ENCODE data around the gene LYRM4.

The LYRM4 gene

GRCh38 chr6:5174756-5175549, 85.8 kb downstream of the LYRM4 start:
- peak in 1 of 2 donors; percentile 26 for DNase-seq (ENCODE audit: low read depth in 2 of 2)

GRCh38 chr6:5174244-5174643, 86.5 kb downstream of the LYRM4 start:
- peak; percentile 18 to 23 for DNase-seq (ENCODE audit: low read depth in 2 of 2)

DNA sequence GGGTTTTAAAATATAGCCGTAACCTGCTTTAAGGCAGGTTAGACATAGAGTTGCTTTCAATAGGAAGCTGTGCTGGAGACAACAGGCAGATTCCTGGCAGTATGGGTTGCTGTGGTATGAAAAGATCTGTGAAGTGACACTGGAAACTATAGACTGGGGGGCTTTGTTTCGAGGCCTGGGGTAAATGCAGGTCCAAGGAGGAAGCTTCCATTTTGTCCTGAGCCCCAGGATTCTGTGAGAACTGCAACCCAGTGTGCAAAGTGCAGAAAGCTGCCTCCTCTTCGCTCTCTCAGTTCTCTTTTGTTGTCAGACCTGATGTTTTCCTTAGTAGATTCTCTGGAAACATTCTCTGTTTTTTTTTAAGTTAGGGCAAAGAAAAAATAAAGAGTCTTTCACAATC, 86.9 kb downstream of the LYRM4 start:
- DNase-seq (ENCODE audit: low read depth in 2 of 2), result no peak

DNA sequence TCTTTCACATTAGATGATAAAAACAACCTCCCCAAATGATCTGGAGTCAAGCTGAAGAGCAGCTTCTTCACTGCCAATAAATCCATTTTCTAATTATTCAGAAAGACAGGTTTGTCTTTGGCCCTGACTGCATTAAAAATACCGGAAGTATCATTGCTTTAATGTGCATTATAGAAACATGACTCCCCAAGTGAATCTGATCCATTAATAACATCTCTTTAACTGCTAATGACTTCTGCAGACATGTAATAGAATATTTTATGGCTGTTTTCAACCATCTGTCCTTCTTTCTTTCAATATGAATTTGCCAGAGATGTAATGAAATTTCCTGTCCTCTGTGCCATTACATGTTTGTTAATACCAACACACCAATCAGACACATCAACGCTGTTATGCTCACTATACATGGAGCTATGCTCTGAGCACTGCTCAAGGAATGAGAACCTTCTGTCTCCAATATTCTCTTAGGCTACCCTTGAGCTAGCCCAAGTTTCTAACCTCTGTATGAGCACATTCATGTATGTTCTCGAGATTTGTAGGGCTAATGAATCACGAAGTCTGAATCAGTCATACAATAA, 87.8 kb downstream of the LYRM4 start:
- DNase-seq (ENCODE audit: low read depth in 2 of 2), result no peak

GRCh38 chr6:5172041-5172653, 88.6 kb downstream of the LYRM4 start:
- DNase-seq (ENCODE audit: low read depth in 2 of 2), result no peak

DNA sequence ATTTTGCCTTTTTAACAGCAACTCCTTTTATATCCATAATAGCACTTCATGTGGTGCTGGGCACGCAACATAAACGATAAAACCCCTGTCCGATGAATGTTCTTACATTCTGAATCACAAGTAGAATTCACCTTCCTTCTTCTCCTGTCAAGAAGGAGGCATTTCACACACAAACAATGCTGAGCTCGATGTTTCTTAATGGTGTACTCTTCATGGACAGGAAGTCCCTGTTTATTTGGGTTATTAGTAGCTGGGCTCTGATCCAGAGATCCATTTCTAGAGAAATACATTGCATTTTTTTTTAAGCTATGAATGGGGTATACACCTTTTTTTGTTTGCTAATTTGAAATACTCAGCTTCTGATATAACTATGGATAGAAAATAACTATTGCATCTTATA, 93.2 kb downstream of the LYRM4 start:
- DNase-seq (ENCODE audit: low read depth in 2 of 2), result no peak

DNA sequence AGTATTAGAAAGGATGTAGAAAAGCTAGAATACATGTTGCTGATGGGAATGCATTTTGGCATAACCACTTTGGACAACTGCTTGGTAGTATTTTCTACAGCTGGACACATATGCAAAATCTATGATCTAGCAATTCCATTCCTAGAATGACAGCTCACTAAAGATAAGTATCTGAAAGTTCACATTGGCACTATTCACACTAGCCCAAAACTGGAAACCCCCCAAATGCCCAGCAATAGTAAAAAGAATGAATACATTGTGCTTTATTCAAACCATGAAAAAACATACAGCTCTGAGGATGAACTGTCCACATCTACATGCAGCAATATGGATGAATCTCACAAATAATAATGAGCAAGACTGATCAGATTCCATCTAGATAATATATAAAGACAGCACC, 96.7 kb downstream of the LYRM4 start:
- no peak for DNase-seq (ENCODE audit: low read depth in 2 of 2)

GRCh38 chr6:5163247-5163646, 97.5 kb downstream of the LYRM4 start:
- DNase-seq (ENCODE audit: low read depth in 2 of 2), result no peak

DNA sequence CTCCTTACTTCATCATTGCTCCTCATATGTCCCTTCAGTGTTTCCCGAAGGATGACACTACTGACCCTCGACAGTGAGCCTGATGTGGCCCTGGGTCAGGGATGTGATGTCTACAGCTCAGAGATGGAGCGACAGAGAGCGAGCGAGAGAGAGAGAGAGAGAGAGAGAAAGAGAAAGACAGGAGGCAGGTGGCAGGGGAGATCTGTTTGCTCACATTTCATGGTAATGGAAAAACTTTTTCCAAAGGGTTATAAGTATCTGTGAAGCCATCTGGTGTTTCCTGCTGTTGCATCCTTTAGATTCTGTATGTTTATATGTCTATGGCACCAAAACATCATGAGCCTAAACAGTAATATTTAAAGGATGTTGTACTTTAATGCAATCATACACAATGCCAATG, 98.4 kb downstream of the LYRM4 start:
- DNase-seq (ENCODE audit: low read depth in 2 of 2), result no peak

DNA sequence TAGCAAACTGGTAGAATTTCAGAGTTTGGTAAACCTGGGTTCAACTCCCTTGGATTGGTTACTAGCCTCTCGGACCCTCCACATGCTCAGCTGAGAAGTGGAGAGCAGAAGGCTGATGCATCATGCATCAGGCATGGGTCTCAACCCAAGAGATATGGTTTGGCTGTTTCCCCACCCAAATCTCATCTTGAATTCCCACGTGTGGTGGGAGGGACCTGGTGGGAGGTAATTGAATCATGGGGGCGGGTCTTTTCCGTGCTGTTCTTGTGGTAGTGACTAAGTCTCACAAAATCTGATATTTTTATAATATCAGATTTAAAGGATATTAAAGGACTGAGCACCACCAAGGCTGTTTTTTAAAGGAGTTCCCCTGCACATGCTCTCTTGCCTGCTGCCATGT, 100.5 kb downstream of the LYRM4 start:
- no peak for DNase-seq (ENCODE audit: low read depth in 2 of 2)

DNA sequence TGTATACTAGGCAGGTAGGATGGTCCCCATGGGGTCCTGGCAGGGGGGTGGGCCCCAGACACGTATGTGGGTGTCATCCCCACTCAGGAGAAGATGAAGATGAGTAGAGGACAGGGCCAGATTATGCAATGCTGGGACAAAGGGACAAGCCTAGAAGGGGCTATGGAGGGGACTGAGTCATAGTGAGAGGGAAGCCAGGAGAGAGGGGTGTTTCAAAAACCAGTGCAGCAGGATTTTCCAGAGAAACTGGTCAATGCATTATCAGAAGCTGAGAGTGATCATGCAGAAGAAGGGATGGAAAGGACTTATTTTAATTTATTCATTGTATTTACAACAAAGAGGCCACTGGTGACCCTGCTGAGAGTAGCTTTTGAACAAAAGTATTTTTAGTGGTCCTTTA, 101.6 kb downstream of the LYRM4 start:
- no peak for DNase-seq (ENCODE audit: low read depth in 2 of 2)

- no peak for DNase-seq (ENCODE audit: low read depth in 2 of 2)
Measured at GRCh38 chr6:5158180-5158579, 102.6 kb downstream of the LYRM4 start.

DNA sequence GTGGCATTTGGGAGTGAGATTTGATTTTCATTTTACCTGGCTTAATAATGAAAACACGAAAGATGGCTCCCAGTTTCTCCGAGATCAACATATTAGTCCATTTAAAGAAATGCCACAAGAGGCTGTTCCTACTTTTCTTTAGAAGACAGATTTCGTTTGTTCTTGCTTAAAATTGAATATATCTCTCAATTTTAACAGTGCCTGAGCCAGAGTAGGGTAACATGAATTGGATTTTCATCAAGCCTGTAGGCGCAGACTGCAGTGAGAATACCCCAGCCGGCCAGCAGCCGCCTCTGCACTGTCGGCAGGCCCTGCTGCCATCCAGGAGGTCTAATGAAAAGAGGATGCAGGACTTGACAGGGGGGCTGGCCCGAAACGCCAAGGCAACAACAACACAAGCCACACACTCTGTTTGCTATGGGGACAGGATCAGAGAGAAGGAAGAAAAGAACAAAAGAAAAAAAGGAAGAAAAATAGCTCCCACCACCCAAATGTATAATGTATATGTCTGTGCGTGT, 103.1 kb downstream of the LYRM4 start:
- DNase-seq (ENCODE audit: low read depth in 2 of 2), result no peak

GRCh38 chr6:5156627-5157026, 104.1 kb downstream of the LYRM4 start:
- no peak for DNase-seq (ENCODE audit: low read depth in 2 of 2)

DNA sequence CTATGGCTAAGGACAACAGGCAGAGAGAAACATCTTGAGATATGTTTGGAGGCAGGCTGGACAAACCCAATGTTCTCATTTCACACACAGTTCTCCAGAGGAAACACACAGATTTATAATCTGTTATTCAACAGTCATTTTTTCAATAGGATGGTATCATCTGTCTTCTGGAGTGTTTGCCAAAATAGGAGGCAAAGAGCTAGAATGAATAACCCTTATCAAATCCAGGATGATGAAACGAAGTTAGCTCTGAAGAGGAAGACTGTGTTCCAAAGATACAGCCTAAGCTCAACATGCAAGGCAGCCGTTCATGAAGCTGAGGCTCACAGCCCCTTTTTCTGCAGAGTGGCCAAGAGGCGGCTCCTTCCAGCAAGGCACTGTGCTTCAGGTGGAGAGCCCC, 104.8 kb downstream of the LYRM4 start:
- no peak for DNase-seq (ENCODE audit: low read depth in 2 of 2)

GRCh38 chr6:5153186-5153585, 107.6 kb downstream of the LYRM4 start:
- no peak for DNase-seq (ENCODE audit: low read depth in 2 of 2)

DNA sequence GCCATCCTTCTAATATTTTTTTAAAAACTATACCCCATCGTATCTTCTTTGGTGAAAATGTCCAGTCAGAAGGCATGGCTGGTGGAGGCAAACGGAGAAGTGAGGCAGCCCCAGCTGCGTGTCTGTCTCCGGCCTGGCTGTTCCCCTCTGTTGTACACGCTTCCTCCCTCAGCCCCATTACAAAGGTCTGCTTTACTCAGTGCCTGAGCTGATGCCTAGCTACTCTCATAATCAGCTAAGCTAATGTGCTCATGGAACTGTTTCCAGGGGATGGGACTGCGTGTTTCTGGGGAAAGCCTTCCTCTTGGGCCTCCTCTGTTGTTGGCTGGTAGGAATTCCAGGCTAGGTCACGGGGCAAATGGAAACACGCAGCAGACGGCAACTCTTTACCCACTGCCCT, 108.3 kb downstream of the LYRM4 start:
- DNase-seq (ENCODE audit: low read depth in 2 of 2), result no peak

- no peak for DNase-seq (ENCODE audit: low read depth in 2 of 2)
Measured at GRCh38 chr6:5151955-5152401, 108.8 kb downstream of the LYRM4 start.

- DNase-seq (ENCODE audit: low read depth in 2 of 2), result no peak
Measured at GRCh38 chr6:5151360-5151954, 109.3 kb downstream of the LYRM4 start.

- no peak for DNase-seq (ENCODE audit: low read depth in 2 of 2)
Measured at GRCh38 chr6:5150551-5151075, 110.1 kb downstream of the LYRM4 start.

- DNase-seq (ENCODE audit: low read depth in 2 of 2), result no peak
Measured at GRCh38 chr6:5149891-5150290, 110.9 kb downstream of the LYRM4 start.

DNA sequence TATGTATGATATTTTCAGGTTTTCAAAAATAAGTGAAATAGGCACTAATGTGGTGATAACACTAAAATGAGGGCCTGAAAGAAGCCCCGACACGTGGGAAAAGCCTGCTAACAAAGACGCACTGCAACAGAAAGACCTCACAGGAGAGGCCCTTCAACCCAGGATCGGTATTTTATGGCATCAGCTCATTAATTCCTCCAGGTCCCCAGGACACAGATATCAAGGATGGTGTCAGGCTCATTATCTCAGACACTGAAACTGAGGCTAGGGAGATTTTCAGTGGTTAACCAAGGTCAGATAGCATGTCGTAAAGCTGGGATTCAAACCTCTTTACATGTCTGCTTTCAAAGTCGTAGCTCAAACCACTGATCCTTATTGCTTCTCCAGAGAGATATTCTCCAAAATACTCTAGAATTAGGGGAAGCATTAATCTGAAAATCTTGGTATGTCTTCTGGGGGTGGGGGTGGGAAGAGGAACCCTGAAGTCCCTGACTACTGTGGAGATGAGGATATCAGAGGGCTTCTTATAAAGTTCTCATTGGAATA, 111.5 kb downstream of the LYRM4 start:
- no peak for DNase-seq (ENCODE audit: low read depth in 2 of 2)
